Kidney (tissue), 14 donors: Measurements from ENCODE around the gene KLK11. TPM values are rescaled to one million over a fixed set of nuclear protein-coding genes. Genes with fewer than 3 reads are reported as not detected.

ENCODE experiments used
- DNase-seq, 5 donors: peaks; one replicate each; pipeline ENCODE4 v3.0.0-alpha.2; 2013 to 2020
- FAIRE-seq: peaks from 2 replicates; lab custom pipeline; 2012; peaks lifted over from hg19 to GRCh38; lab: Jason Lieb, UNC
- H3K27ac ChIP-seq, 2 donors: one replicate each; pipeline ENCODE4 v1.7.0; 2013; ENCODE audit warnings: low read depth in 2 of 2, low read length in 2 of 2, inconsistent platforms in 1 of 2
- H3K27me3 ChIP-seq: one replicate; pipeline ENCODE4 v1.7.1; 2013; ENCODE audit warnings: low read length, inconsistent platforms; ENCODE audit not compliant: control insufficient read depth, insufficient read depth
- H3K36me3 ChIP-seq, 3 donors: one replicate each; pipeline versions ENCODE4 v1.7.0 to v1.7.1; 2013; ENCODE audit warnings: low read length in 3 of 3, control low read depth in 1 of 3, inconsistent platforms in 1 of 3; ENCODE audit not compliant: insufficient read depth in 3 of 3, control insufficient read depth in 2 of 3
- H3K4me1 ChIP-seq, 3 donors: one replicate each; pipeline versions ENCODE4 v1.7.0 to v1.7.1; 2013; ENCODE audit warnings: low read length in 3 of 3, inconsistent platforms in 1 of 3, low read depth in 1 of 3; ENCODE audit not compliant: control insufficient read depth in 2 of 3, insufficient read depth in 2 of 3
- H3K4me3 ChIP-seq, 3 donors: one replicate each; pipeline versions ENCODE4 v1.7.0 to v1.8.1; 2013; ENCODE audit warnings: low read length in 3 of 3, control low read depth in 1 of 3, inconsistent platforms in 1 of 3
- H3K9ac ChIP-seq, 3 donors: one replicate each; pipeline versions ENCODE4 v1.7.0 to v1.7.1; 2013; ENCODE audit warnings: low read length in 3 of 3, control low read depth in 1 of 3, inconsistent platforms in 1 of 3
- H3K9me3 ChIP-seq, 3 donors: one replicate each; pipeline versions ENCODE4 v1.7.0 to v1.7.1; 2013; ENCODE audit warnings: low read length in 3 of 3, control low read depth in 1 of 3, inconsistent platforms in 1 of 3; ENCODE audit not compliant: control insufficient read depth in 2 of 3, insufficient read depth in 1 of 3
- intact Hi-C: fragments of 100-400 bp; cut with DNase I; formaldehyde crosslinking; loops from one replicate; pipeline ENCODE4 v1.11.1; 2022
- polyA plus RNA-seq: library from polyadenylated mRNA; stranded (reverse); fragments of 350-450 nt; fragmentation: Illumina TruSeq; extraction: RNeasy Lipid Tissue Mini Kit (QIAGEN cat#74804); gene quantifications from one replicate; pipeline ENCODE4 v1.2.3, GENCODE V29; 2014; ENCODE audit warnings: low read depth, low replicate concordance; ENCODE audit not compliant: insufficient read depth
- total RNA-seq: library from RNA; stranded (reverse); fragmentation: NEBNext Ultra II Directional; extraction: Animal tissue kit (Norgen Biotek cat#: 25700); gene quantifications from one replicate; pipeline ENCODE4 v1.2.1, GENCODE V29; 2021
- TF ChIP-seq, protein P1 (sequence below): IDR thresholded peaks from 3 replicates; pipeline ENCODE4 v1.5.1; 2012; ENCODE audit warnings: mild to moderate bottlenecking, moderate library complexity, borderline replicate concordance; ENCODE audit not compliant: insufficient read depth; ENCODE audit errors: extremely low read depth
- donor health status: control.
- donor health status: control.
- donor health status: control.
- donor health status: control.
- donor health status: control.
- donor health status: DM: yes; HTN: yes; CAD: no.
- donor health status: Normal renal cell carcinoma (clear cell type).

The KLK11 gene
- total and polyA plus RNA-seq, 2 donors from 2014 or later = 0.47 TPM; not detected in 1

DNA sequence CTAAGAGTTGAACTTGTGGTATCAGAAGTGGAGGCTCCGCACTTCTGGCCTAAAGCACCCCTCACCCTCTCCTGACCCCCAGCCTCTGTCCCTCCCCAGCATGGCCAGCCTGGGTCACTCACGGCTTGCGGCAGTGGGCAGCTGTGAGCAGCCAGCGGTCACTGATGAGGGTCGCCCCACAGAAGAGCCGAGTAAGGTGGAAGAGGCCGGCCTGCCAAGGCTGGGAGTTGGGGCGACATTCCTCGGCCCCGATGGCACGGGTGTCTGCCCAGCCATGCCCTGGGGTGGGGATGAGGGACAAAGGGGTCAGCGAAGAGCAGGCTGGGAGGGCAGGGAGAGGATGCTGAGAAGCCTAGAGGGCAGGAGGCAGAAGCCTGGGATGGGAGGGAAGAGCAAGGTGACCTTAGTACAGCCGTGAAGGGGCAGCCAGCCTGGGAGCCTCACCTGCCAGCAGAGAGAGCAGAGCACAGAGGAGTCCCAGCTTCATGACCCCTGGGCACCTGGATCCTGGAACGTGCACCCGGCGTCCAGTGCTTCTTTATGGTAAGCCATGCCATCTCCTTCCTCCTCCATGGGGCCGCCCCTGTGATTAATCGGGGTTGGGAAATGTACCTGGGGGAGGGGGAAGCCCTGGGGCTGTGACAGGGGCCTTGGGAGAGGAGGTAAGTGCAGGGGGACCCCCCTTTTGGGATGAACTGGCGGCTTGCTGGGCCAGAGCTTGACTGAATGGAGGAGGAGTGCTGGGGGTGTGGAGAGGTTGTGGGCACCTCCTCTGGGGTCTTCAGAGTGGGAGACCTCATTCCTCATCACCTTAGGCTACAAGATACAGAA lies 17.1 kb downstream of the KLK11 start:
- Histone ChIP-seq H3K36me3 (no peaks in the 10 kb centered on the region), H3K27ac (no peak overlapping the region), H3K27me3 (no peaks in the 10 kb centered on the region), H3K4me1 (no peaks in the 10 kb centered on the region), H3K4me3 (no peak overlapping the region), H3K9ac (no peak overlapping the region), H3K9me3 (no peaks in the 10 kb centered on the region)
- intact Hi-C loops = no loop called here
- TF ChIP-seq, protein P1, sequence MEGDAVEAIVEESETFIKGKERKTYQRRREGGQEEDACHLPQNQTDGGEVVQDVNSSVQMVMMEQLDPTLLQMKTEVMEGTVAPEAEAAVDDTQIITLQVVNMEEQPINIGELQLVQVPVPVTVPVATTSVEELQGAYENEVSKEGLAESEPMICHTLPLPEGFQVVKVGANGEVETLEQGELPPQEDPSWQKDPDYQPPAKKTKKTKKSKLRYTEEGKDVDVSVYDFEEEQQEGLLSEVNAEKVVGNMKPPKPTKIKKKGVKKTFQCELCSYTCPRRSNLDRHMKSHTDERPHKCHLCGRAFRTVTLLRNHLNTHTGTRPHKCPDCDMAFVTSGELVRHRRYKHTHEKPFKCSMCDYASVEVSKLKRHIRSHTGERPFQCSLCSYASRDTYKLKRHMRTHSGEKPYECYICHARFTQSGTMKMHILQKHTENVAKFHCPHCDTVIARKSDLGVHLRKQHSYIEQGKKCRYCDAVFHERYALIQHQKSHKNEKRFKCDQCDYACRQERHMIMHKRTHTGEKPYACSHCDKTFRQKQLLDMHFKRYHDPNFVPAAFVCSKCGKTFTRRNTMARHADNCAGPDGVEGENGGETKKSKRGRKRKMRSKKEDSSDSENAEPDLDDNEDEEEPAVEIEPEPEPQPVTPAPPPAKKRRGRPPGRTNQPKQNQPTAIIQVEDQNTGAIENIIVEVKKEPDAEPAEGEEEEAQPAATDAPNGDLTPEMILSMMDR = no peak
- FAIRE-seq (no peak), DNase-seq (no peak)

DNA sequence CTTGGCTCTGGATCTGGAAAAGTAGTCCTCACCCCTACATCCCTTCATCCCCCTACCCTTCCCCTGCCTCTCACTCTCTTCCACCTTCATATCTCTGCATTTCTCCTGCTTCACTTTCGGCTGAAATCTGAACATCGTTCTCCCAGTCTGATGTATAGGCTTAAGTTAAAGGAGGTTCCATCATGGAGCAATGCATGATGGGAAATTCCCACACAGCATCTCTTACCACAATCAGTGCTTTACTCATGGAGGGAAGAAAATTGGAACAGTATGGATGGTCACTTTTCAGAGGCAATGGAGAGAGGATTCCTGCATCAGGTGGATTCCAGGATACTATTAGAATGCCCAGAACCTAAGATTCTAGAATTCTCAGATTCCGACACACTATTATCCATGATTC lies 18.9 kb downstream of the KLK11 start:
- H3K27ac ChIP-seq = no peak overlapping the region
- H3K9me3 ChIP-seq = no peaks in the 10 kb centered on the region
- H3K4me1 ChIP-seq = no peaks in the 10 kb centered on the region
- H3K27me3 ChIP-seq = no peaks in the 10 kb centered on the region
- no peaks in the 10 kb centered on the region for H3K36me3 ChIP-seq
- FAIRE-seq (no peak), DNase-seq (no peak)
- H3K4me3 ChIP-seq = no peak overlapping the region
- intact Hi-C loops = no loop called here
- no peak overlapping the region for H3K9ac ChIP-seq
- TF ChIP-seq, protein P1 = no peak

DNA sequence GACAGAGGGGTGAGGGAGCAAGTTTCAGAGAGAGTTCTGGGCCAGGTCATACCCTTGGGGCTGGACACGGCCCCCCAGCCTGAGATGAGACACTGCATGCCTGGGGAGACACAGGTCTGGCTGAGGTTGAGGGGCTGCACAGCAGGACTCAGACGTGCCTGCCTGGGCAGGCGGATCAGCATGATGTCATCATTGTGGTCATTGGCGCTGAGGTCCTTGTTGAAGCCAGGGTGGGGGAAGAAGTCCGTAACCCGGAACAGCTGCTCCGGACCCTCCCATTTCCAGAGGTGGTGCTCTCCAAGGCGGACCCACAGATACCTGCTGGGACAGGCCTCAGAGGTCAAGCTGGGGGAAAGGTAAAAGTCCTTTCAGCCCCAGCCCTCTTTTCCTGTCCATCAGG lies 20.0 kb downstream of the KLK11 start:
- FAIRE-seq (no peak), DNase-seq (no peak)
- Histone ChIP-seq H3K9ac (no peak overlapping the region), H3K36me3 (no peaks in the 10 kb centered on the region), H3K4me1 (no peaks in the 10 kb centered on the region), H3K9me3 (no peaks in the 10 kb centered on the region), H3K27me3 (no peaks in the 10 kb centered on the region), H3K27ac (no peak overlapping the region), H3K4me3 (no peak overlapping the region)
- intact Hi-C loops = no loop called here
- TF ChIP-seq, protein P1 = no peak
